RPMI8226 (cell line): Measurements from ENCODE around the gene PKD2L1.
"Not testable (repeated sequence)": the region's sequence is repeated elsewhere in the genome, so short reads cannot be mapped to it uniquely, and the experiment has no call there.

Experiments
- DNase-seq: peaks from one replicate; pipeline ENCODE4 v3.0.0-alpha.2; 2015

PKD2L1 gene

GRCh38 chr10:100328198-100328597 lies 1.8 kb downstream of the PKD2L1 start:
- no peak for DNase-seq

GRCh38 chr10:100327718-100328009 lies 2.4 kb downstream of the PKD2L1 start:
- DNase-seq: no peak

- peak; percentile 31 for DNase-seq
Observed at GRCh38 chr10:100327007-100327717, 2.9 kb downstream of the PKD2L1 start.

GRCh38 chr10:100325158-100325557 lies 4.9 kb downstream of the PKD2L1 start:
- no peak for DNase-seq

- DNase-seq: no peak
Observed at GRCh38 chr10:100319707-100320402, 10.2 kb downstream of the PKD2L1 start.

GRCh38 chr10:100318207-100318606 lies 11.8 kb downstream of the PKD2L1 start:
- no peak for DNase-seq

GRCh38 chr10:100315615-100316014 lies 14.4 kb downstream of the PKD2L1 start:
- no peak for DNase-seq

GRCh38 chr10:100311298-100311697 lies 18.7 kb downstream of the PKD2L1 start:
- no peak for DNase-seq

- no peak for DNase-seq
Observed at GRCh38 chr10:100307684-100308083, 22.3 kb downstream of the PKD2L1 start.

GRCh38 chr10:100306861-100307260 lies 23.2 kb downstream of the PKD2L1 start:
- no peak for DNase-seq

- no peak for DNase-seq
Observed at GRCh38 chr10:100304414-100304813, 25.6 kb downstream of the PKD2L1 start.

GRCh38 chr10:100303724-100304319 lies 26.2 kb downstream of the PKD2L1 start:
- DNase-seq: peak; percentile 21

- DNase-seq: not testable (repeated sequence)
Observed at GRCh38 chr10:100301123-100301522, 28.9 kb downstream of the PKD2L1 start.

GRCh38 chr10:100297242-100297641 lies 32.8 kb downstream of the PKD2L1 start:
- DNase-seq: no peak

GRCh38 chr10:100293066-100293465 lies 37.0 kb downstream of the PKD2L1 start:
- DNase-seq: no peak

- not testable (repeated sequence) for DNase-seq
Observed at GRCh38 chr10:100292300-100292699, 37.7 kb downstream of the PKD2L1 start.

GRCh38 chr10:100291356-100291755 lies 38.7 kb downstream of the PKD2L1 start:
- DNase-seq: no peak

GRCh38 chr10:100289641-100290040 lies 40.4 kb downstream of the PKD2L1 start:
- no peak for DNase-seq

GRCh38 chr10:100288196-100288595 lies 41.8 kb downstream of the PKD2L1 start:
- no peak for DNase-seq

GRCh38 chr10:100287756-100288155 lies 42.3 kb downstream of the PKD2L1 start:
- DNase-seq: no peak

- peak; percentile 80 for DNase-seq
Observed at GRCh38 chr10:100286051-100287033, 43.7 kb downstream of the PKD2L1 start, which contains the start of gene BLOC1S2. BLOC1S2 (minus strand) TSS chr10:100286680; CDS start chr10:100286659, 21 bp downstream.

GRCh38 chr10:100285326-100285725 lies 44.7 kb downstream of the PKD2L1 start:
- DNase-seq: not testable (repeated sequence)

GRCh38 chr10:100282907-100283306 lies 47.1 kb downstream of the PKD2L1 start:
- DNase-seq: no peak
